IMR-90 (cell line): ENCODE results near the gene ACOT7.

Experiments
- CEBPB ChIP-seq: IDR thresholded peaks from 2 replicates; pipeline ENCODE4 v1.6.1; 2012; ENCODE audit warnings: low read depth, low read length, improper control_type of control experiment
- CHD1 ChIP-seq: IDR thresholded peaks from 2 replicates; pipeline ENCODE4 v1.6.1; 2012; ENCODE audit warnings: low read depth, low read length, improper control_type of control experiment
- CTCF ChIP-seq: conservative IDR thresholded peaks from 2 replicates; pipeline ENCODE4 v1.5.1; 2012; ENCODE audit warnings: mild to moderate bottlenecking, low read depth, low read length, improper control_type of control experiment
- MAFK ChIP-seq: IDR thresholded peaks from 2 replicates; pipeline ENCODE4 v1.6.1; 2012; ENCODE audit warnings: low read depth, low read length, improper control_type of control experiment
- POLR2A ChIP-seq: IDR thresholded peaks from 2 replicates; pipeline ENCODE4 v1.6.1; 2012; ENCODE audit warnings: mild to moderate bottlenecking, low read depth, low read length
- RAD21 ChIP-seq: IDR thresholded peaks from 2 replicates; pipeline ENCODE4 v1.6.1; 2012; ENCODE audit warnings: low read length, improper control_type of control experiment
- USF2 ChIP-seq: fragments of 150-350 bp; IDR thresholded peaks from 2 replicates; pipeline ENCODE4 v1.6.1; 2017; ENCODE audit warnings: mild to moderate bottlenecking, antibody characterized with exemption, low read length, low read depth

GRCh38 chr1:6408023-6408422 lies 14.5 kb upstream of the ACOT7 start:
- no peak for TF ChIP-seq CHD1
- TF ChIP-seq CTCF: no peak
- no peak for TF ChIP-seq CEBPB
- no peak for TF ChIP-seq USF2
- no peak for TF ChIP-seq MAFK
- no peak for TF ChIP-seq RAD21
- TF ChIP-seq POLR2A: no peak
